GM12875 (cell line): Measurements from ENCODE around the gene TEX22.

Experiments used
- H3K4me3 ChIP-seq: one replicate; pipeline ENCODE4 v1.5.1; 2011; ENCODE audit warnings: low read depth, low read length, control low read depth
- TF ChIP-seq, protein P1 (sequence below): IDR thresholded peaks from 2 replicates; pipeline ENCODE4 v1.5.1; 2011; ENCODE audit warnings: low read depth, mild to moderate bottlenecking, control low read depth, inconsistent platforms, low read length, moderate library complexity, borderline replicate concordance; ENCODE audit not compliant: insufficient read depth

Gene TEX22

DNA sequence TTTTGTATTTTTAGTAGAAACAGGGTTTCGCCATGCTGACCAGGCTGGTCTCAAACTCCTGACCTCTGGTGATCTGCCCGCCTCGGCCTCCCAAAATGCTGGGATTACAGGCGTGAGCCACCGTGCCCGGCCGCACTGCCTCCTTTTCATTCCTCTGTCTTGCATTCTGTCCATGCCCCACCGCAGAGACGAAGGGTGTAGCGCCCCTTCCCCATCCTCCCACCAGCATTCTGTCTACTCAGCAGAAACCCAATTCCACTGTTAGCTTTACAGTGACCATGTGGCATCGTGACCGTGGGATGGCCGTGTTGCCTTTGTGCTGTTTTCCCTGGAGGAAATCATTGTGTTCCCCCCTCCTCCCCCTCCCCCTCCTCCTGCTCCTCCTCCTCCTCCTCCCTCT lies 10.3 kb downstream of the TEX22 start:
- no peak overlapping the region for H3K4me3 ChIP-seq
- TF ChIP-seq, protein P1, sequence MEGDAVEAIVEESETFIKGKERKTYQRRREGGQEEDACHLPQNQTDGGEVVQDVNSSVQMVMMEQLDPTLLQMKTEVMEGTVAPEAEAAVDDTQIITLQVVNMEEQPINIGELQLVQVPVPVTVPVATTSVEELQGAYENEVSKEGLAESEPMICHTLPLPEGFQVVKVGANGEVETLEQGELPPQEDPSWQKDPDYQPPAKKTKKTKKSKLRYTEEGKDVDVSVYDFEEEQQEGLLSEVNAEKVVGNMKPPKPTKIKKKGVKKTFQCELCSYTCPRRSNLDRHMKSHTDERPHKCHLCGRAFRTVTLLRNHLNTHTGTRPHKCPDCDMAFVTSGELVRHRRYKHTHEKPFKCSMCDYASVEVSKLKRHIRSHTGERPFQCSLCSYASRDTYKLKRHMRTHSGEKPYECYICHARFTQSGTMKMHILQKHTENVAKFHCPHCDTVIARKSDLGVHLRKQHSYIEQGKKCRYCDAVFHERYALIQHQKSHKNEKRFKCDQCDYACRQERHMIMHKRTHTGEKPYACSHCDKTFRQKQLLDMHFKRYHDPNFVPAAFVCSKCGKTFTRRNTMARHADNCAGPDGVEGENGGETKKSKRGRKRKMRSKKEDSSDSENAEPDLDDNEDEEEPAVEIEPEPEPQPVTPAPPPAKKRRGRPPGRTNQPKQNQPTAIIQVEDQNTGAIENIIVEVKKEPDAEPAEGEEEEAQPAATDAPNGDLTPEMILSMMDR: no peak

DNA sequence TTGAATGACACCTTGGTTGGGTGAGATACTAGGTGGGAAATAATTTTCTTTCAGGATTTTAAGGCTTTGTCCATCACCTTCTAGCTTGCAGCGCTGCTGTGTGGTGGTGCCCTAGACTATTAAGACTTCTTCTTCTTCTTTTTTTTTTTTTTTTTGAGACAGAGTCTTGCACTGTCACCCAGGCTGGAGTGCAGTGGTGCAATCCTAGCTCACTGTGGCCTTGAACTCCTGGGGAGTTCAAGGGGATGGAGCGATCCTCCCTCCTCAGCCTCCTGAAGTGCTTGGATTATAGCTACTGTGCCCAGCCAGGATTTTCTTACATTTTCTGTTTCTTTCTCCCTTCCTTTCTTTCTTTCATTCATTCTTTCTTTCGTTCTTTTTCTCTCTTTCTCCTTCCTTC lies 11.0 kb downstream of the TEX22 start:
- no peak overlapping the region for H3K4me3 ChIP-seq
- TF ChIP-seq, protein P1: no peak

DNA sequence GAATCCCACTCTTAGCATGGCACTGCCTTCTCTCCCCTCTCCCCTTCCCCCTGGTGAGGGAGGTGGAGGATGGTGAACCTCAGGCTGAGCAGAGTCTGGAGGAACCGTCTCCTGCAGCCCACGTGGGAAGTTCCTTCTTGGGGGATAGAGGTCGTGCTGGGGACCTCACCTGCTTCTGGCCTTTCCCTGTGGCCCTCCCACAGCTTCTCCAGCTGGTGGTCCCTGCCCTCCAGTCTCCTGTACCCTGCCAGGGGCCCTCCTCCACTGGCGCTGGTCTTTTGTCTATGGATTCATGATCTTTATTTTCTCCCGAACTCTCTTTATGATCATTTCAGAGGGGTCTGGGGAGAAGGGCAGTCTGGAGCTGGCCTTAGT lies 12.3 kb downstream of the TEX22 start:
- no peak overlapping the region for H3K4me3 ChIP-seq
- TF ChIP-seq, protein P1: no peak

DNA sequence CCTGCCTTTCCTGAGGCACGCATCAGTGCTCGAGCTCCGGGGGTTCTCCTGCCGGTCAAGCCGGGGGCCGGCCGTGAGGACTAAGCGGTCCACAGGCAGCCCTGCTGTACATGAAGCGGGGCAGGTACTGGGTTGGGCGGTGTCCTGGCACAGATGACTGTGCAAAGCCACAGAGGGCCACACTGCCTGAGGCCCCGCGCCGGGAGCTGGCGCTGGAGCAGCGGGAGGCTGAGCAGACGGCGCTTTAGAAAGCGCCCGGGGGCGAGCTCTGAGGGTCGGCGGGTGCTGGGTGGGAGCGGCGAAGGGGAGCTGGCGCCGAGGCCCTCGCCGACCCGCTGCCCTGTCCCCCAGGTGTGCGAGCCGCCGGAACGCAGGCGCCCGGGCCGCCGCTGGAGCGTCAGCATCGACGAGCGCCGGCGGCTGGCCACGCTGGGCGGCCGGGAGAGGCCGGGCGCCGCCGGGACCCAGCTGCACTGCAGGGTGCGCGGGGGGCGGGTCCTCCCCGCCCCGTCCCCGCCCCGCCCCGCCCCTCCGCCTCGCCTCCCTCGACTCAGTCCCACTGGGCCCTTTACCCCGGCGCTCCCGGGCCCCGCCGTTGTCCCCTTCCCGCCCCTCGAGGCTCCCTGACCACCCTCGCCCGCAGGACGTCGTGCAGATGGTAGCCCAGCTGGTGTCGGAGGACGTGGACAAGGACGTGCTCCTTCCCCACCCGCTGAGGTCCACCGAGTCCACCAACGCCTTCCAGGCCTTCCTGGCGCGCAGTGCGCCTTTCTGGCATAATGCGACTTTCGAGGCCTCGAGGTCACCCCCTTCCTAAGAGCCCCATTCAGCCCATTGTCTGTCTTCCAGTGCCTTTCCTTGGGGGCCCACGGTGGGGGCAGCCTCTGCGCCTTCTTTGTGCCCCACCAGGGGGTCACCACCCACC lies 12.9 kb downstream of the TEX22 start:
- TF ChIP-seq, protein P1: no peak
- no peak overlapping the region for H3K4me3 ChIP-seq

DNA sequence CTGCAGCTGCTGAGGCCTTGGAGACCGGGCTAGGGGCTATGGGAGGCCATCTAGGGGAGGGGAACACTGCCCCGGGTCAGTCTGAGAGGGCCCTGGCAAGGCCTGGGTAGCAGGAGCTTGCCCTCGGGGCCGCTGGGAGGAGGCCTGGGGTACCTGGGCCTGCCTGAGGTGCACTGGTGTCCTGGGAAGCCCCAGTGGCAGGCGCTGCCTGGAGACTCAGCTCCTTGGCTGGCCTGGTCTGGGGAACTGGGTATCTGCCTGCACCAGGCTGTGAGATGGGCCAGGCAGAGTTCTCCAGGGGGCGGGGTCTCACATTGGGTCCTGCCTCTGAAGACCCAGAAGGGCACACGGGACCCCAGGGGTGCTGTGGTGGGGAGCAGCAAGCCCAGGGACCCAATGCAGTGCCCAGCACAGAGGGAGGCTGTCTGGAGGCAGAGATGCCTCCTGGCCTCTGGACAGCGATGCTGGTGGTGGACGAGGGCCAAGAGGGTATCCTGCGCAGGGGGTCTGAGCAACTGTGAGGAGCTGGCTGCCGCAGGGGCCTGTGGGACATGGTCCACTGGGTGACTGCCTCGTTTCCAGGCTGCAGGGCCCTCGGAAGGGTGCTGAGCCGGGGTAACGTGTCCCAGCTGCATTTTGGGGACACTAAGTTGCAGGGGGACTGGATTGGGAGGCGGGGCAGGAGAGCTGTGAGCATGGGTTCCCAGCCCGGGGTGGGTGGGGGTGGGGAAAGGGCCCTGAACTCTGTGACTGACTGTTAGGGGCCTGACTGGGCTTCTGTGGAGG lies 13.8 kb downstream of the TEX22 start:
- H3K4me3 ChIP-seq: no peak overlapping the region
- TF ChIP-seq, protein P1: no peak

DNA sequence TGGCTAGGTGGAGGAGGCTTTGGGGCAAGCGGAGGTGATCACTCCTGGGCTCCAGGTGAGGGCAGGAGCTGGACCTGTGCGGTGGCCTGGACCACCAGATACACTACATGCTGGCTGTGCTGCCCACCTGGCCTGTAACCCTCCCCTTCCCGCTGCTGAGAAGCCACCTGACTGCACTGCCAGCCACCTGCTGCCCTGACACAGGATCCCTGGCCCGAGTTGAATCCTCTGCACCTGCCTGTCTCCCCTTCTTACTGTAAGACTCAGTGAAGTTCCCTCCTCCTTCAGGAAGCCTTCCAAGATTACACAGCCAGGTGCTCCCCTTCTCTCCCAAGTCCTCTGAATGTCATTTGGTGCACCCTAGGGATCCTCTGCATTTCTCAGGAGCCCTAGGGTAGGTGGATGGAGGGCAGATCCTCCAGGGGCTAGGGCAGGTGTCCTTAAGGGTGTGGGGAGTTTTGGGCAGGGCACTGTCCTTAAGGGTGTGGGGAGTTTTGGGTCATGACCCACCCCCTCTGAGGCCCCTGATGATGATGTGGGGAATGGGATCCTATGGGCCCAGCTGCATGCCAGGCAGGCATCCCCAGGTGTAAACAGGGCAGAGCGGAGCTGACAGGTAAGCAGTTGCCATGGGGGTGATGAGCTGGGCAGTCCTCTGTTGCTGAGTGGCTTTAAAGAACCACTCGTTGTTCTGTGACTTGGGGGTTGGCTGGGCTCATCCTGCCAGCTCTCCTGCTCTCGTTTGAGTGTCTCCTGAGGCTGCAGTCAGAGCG lies 14.6 kb downstream of the TEX22 start:
- no peak overlapping the region for H3K4me3 ChIP-seq
- TF ChIP-seq, protein P1: no peak
